Activated T-cell treated with anti-CD3 and anti-CD28 coated beads, Interleukin-2, amount 50 U/mL, for 72 hours (primary cell): ENCODE results near the gene CALCA. TPM values are rescaled to one million over a fixed set of nuclear protein-coding genes. Genes with fewer than 3 reads are reported as not detected.
"Not testable (repeated sequence)": the region's sequence is repeated elsewhere in the genome, so short reads cannot be mapped to it uniquely, and the experiment has no call there.

Experiments used
- ATAC-seq, 2 donors: fragments of 150-1000 bp; cut with Tn5 transposase; replicated peaks in 1 of 2; 2 replicates each; pipeline ENCODE4 v1.10.0; 2021; ENCODE audit warnings: moderate library complexity in 2 of 2, mild to moderate bottlenecking in 1 of 2
- DNase-seq, 2 donors: peaks; one replicate each; pipeline ENCODE4 v3.0.0; 2021 to 2022; ENCODE audit warnings: mixed read lengths in 1 of 2
- H3K27ac Mint-ChIP-seq: one replicate; pipeline ENCODE4 v1.8.0; 2022; ENCODE audit warnings: mild to moderate bottlenecking, moderate library complexity, mixed read lengths
- H3K27me3 Mint-ChIP-seq: one replicate; pipeline ENCODE4 v1.8.0; 2022; ENCODE audit warnings: low read depth, mixed read lengths
- H3K36me3 Mint-ChIP-seq, 2 donors: one replicate each; pipeline ENCODE4 v1.8.0; 2022; ENCODE audit warnings: mixed read lengths in 2 of 2, mild to moderate bottlenecking in 1 of 2; ENCODE audit not compliant: insufficient read depth in 2 of 2
- H3K4me1 Mint-ChIP-seq: one replicate; pipeline ENCODE4 v1.8.0; 2022; ENCODE audit warnings: low read depth, mixed read lengths
- H3K4me3 Mint-ChIP-seq, 2 donors: one replicate each; pipeline ENCODE4 v1.8.0; 2022; ENCODE audit warnings: mild to moderate bottlenecking in 2 of 2, mixed read lengths in 2 of 2, moderate library complexity in 2 of 2
- H3K9me3 Mint-ChIP-seq, 2 donors: one replicate each; pipeline ENCODE4 v1.8.0; 2022; ENCODE audit warnings: mixed read lengths in 2 of 2
- total RNA-seq, 2 donors: library from RNA; stranded (reverse); gene quantifications; one replicate each; pipeline ENCODE4 v1.2.3, GENCODE V29; 2022

Gene CALCA
- not detected for total RNA-seq

DNA sequence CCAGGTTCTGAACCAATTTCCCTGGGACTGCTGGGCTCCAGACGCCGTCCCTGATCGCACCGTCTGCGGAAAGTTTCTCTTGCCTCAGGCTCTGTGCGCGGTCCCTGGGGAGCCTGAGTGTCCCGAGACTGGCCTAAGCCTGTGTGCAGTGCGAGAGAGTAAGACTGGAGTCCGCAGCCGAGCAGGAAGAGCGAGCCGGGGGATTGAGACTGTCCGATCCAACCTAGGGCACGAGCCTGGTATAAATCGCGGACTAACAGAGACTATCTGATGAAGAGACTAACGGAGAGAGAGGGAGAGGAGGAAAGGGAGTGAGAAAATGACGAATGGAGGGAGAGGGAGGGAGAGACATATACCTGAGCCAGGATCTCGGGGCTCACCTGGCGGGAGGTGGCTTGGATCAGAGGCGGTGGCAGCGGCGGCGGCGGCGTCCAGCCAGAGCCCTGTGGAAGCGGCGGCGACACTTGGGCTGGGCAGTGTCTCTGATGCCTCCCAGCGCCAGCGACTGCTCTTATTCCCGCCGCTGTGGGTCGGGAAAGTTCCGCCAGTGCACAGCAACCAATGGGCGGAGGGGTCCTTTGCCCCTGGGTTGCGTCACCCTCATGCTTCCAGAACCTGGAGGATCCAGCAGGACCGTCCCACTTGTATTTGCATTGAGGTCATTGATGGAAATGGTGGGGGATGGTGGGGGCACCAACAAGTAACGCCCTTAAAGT, at the start of gene CALCA:
Gene CALCA (minus strand): TSS at position 487 of the 716 bp plus-strand sequence. CDS start 1,159 bp downstream, outside the sequence.
- DNase-seq: no peak

DNA sequence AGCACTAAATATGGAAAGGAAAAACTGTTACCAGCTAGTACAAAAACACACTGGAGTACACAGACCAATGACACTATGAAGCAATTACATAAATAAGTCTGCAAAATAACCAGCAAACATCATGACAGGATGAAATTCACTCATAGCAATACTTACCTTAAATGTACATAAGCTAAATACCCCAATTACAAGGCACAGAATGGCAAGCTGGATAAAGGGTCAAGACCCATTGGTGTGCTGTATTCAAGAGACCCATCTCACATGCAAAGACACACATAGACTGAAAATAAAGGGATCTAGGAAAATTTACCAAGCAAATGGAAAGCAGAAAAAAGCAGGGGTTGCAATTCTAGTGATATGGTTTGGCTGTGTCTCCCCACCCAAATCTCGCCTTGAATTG, 44.0 kb upstream of the CALCA start:
- H3K4me3 Mint-ChIP-seq: no peak overlapping the region
- H3K27ac Mint-ChIP-seq: no peak overlapping the region
- ATAC-seq: no peak
- peaks cover 12 to 15% of the 10 kb centered on the region in 2 donors for H3K9me3 Mint-ChIP-seq
- peaks cover 35% of the 10 kb centered on the region for H3K27me3 Mint-ChIP-seq
- H3K36me3 Mint-ChIP-seq: peaks cover 10 to 16% of the 10 kb centered on the region in 2 donors
- DNase-seq: no peak
- no peaks in the 10 kb centered on the region for H3K4me1 Mint-ChIP-seq

More for the DNA sequence above, at the start of gene CALCA:
- H3K4me1 Mint-ChIP-seq: peaks cover 34% of the 10 kb centered on the region
- H3K9me3 Mint-ChIP-seq: no peaks in the 10 kb centered on the region
- no peaks in the 10 kb centered on the region for H3K36me3 Mint-ChIP-seq
- no peak within 1 kb of the TSS for H3K27ac Mint-ChIP-seq
- peak within 1 kb of the TSS; percentile 77 to 83 for H3K4me3 Mint-ChIP-seq
- H3K27me3 Mint-ChIP-seq: peaks cover 88% of the 10 kb centered on the region
- ATAC-seq: no peak

- H3K9me3 Mint-ChIP-seq: peaks cover 7 to 8% of the 10 kb centered on the region in 2 donors
- H3K4me3 Mint-ChIP-seq: no peak overlapping the region
- H3K4me1 Mint-ChIP-seq: no peaks in the 10 kb centered on the region
Observed at GRCh38 chr11:15011776-15012345, 39.7 kb upstream of the CALCA start.

DNA sequence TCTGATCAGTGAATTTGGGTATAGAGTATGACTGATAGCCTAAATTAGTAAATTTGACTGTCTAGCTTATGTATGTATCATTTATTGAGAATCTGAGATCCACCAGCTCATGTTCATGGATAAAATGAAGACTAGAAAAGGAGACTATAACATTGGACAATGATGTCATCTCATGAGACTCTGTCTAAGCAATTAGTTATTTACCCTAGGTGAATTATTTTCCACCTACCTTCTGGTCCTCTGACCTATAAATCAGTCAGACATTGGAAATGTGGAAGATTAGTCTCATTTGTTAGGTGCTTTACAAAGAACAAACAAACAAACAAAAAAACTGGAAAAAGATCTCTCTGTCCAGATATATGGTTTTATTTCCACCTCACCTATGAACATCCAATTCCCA, 38.7 kb upstream of the CALCA start:
- Mint-ChIP-seq H3K36me3 (peaks cover 4% of the 10 kb centered on the region in 2 donors), H3K9me3 (peaks cover 5% of the 10 kb centered on the region in 2 donors), H3K27me3 (peaks cover 43% of the 10 kb centered on the region), H3K27ac (no peak overlapping the region), H3K4me3 (no peak overlapping the region), H3K4me1 (no peaks in the 10 kb centered on the region)
- ATAC-seq (no peak), DNase-seq (no peak)

More at GRCh38 chr11:15011776-15012345, 39.7 kb upstream of the CALCA start:
- DNase-seq: no peak
- no peak for ATAC-seq
- H3K36me3 Mint-ChIP-seq: peaks cover 8 to 10% of the 10 kb centered on the region in 2 donors
- H3K27ac Mint-ChIP-seq: no peak overlapping the region
- H3K27me3 Mint-ChIP-seq: peaks cover 43% of the 10 kb centered on the region

DNA sequence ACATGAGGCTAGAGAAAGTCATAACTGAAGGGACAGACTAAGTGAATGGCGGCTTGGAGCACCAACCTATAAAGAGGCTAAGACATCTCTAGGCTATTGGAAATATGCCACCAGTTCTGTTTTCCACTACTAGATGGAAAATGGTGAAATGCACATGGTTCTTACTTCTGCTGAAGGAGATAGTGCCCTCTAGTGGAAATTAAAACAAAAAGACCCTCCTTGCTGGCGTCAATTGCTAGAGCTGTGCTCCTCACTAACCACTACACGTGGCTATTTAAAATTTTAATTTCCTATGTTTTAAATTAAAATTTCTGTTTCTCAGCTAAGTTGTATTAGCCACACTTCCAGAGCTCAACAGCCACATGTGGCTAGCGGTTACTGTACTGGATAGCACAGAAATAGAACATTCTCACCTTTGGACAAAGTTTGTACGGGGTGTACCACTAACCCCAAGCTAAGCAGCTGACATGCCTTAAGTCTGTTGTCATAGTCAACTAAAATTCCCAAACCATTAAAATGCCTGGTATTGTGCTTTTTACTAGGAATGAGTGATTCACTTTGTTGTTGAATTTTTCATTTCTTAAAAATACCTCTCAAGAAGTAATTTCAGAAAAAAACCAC, 34.1 kb upstream of the CALCA start:
- Mint-ChIP-seq H3K4me1 (no peaks in the 10 kb centered on the region), H3K4me3 (no peak overlapping the region), H3K27ac (no peak overlapping the region), H3K36me3 (no peaks in the 10 kb centered on the region), H3K9me3 (no peaks in the 10 kb centered on the region), H3K27me3 (peaks cover 43% of the 10 kb centered on the region)
- ATAC-seq (peak; percentile 59 to 65), DNase-seq (peak in 1 of 2 donors; percentile 8)

DNA sequence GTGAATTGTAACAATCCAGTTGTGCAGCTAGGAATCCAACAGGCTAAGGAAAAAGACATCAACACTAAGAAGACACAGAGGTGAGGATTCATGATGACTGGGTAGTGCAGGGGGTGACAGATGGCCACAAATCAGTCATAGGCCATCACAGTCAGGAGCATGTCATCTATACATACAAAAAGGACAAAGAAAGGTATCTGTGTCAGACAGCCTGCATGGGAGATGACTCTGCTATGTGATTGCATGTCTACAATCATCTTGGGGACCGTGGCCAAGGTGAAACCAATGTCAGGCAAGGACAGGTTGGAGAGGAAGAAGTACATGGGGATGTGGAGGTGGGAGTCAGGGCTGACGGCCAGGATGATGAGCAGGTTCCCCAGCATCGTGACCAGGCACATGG, 16.0 kb upstream of the CALCA start:
- not testable (repeated sequence) for H3K4me3 Mint-ChIP-seq, H3K27ac Mint-ChIP-seq, H3K4me1 Mint-ChIP-seq, H3K36me3 Mint-ChIP-seq, DNase-seq, H3K9me3 Mint-ChIP-seq
- peaks cover 11% of the 10 kb centered on the region for H3K27me3 Mint-ChIP-seq
- peak in 1 of 2 donors; percentile 60 for ATAC-seq

GRCh38 chr11:14981507-14981906, 9.4 kb upstream of the CALCA start:
- peaks cover 0 to 1% of the 10 kb centered on the region in 2 donors for H3K9me3 Mint-ChIP-seq
- H3K27ac Mint-ChIP-seq: no peak overlapping the region
- peaks cover 45% of the 10 kb centered on the region for H3K27me3 Mint-ChIP-seq
- H3K4me3 Mint-ChIP-seq: no peak overlapping the region
- ATAC-seq (no peak), DNase-seq (no peak)
- H3K36me3 Mint-ChIP-seq: no peaks in the 10 kb centered on the region
- no peaks in the 10 kb centered on the region for H3K4me1 Mint-ChIP-seq

GRCh38 chr11:14980854-14981253, 8.7 kb upstream of the CALCA start:
- Mint-ChIP-seq H3K9me3 (peaks cover 0 to 1% of the 10 kb centered on the region in 2 donors), H3K27me3 (peaks cover 51% of the 10 kb centered on the region), H3K4me1 (no peaks in the 10 kb centered on the region), H3K4me3 (no peak overlapping the region), H3K36me3 (no peaks in the 10 kb centered on the region), H3K27ac (no peak overlapping the region)
- no peak for ATAC-seq
- DNase-seq: no peak

DNA sequence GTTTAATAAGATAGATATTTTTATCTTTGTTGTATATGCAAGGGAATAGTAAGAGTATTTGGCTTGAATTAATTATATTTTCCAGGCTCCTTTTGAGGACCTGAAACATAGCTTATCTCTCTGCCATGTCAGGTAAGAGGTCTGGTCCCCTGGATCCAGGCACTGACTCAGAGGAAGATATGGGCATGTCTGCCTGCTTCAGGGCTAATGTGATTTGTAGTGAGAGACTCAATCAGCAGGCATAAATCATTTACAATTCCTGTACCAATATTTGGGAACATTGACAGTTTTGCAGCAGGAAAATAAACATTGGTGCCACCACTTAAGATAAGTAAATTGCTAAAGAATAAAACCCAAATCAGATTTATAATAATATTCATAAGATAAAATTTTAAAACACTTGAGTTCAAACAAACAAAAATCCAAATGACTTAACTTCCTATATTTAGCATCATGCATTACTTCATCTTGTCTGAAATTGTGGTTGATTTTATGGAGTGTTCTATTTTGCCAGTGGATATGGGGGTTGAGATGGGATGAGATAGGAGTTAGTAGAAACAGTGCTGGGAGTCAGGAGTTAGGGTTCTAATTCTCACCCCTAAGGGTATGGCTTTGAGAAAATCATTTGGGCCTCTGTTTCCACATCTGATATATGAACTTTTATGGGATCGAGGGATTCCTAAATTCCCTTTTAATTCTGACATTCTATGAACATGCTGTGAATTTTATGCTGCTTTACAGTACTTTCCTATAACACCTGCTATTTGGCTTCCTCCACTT, 5.1 kb upstream of the CALCA start:
- ATAC-seq (no peak), DNase-seq (no peak)
- no peak overlapping the region for H3K4me3 Mint-ChIP-seq
- peaks cover 66% of the 10 kb centered on the region for H3K27me3 Mint-ChIP-seq
- no peak overlapping the region for H3K27ac Mint-ChIP-seq
- no peaks in the 10 kb centered on the region for H3K9me3 Mint-ChIP-seq
- peaks cover 27% of the 10 kb centered on the region for H3K4me1 Mint-ChIP-seq
- no peaks in the 10 kb centered on the region for H3K36me3 Mint-ChIP-seq

- no peaks in the 10 kb centered on the region for H3K36me3 Mint-ChIP-seq
- H3K9me3 Mint-ChIP-seq: no peaks in the 10 kb centered on the region
- DNase-seq: no peak
- no peak overlapping the region for H3K27ac Mint-ChIP-seq
- H3K4me3 Mint-ChIP-seq: peak overlapping the region; percentile 77 to 83
- peaks cover 34% of the 10 kb centered on the region for H3K4me1 Mint-ChIP-seq
- ATAC-seq: no peak
- H3K27me3 Mint-ChIP-seq: peaks cover 70% of the 10 kb centered on the region
Observed at GRCh38 chr11:14975252-14975587, 3.1 kb upstream of the CALCA start.

DNA sequence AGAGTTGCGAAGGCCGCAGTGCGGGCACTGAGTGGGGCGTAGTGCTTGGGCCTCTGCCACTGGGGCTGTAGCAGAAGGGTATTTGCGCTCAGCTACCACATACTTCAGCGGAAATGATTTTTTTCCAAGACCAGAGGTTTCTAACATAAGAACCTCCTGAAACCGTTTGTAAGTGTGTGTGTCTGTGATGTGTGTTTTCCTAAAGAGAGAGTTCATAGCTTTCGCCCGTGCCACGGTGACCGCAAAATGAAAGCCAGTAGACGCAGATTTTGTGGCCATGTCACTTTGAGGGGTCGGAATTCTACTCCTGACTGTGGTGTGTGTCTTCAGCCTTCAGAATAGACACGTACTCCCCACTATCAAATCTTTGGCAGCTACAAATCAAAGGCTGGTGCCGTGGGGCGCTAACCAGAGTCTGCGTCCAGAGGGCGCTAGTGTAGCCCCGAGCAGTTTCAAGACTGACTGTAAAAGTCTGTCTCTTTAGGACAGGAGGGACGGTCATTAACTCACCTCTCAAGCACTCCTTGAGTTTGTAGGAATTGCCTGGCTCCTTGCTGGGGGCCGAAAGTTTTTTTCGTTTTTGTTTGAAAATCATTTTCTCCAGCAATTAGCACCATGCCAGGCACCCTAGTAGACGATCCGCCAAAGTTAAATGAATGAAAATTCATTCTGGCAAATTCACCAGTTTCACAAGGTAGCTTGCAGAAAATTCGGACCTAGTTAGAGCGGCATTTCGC, 2.5 kb upstream of the CALCA start:
- peak overlapping the region; percentile 77 to 83 for H3K4me3 Mint-ChIP-seq
- no peaks in the 10 kb centered on the region for H3K9me3 Mint-ChIP-seq
- peaks cover 74% of the 10 kb centered on the region for H3K27me3 Mint-ChIP-seq
- no peak overlapping the region for H3K27ac Mint-ChIP-seq
- peaks cover 34% of the 10 kb centered on the region for H3K4me1 Mint-ChIP-seq
- peak; percentile 67 to 76 for ATAC-seq
- peak; percentile 72 to 75 for DNase-seq
- no peaks in the 10 kb centered on the region for H3K36me3 Mint-ChIP-seq

DNA sequence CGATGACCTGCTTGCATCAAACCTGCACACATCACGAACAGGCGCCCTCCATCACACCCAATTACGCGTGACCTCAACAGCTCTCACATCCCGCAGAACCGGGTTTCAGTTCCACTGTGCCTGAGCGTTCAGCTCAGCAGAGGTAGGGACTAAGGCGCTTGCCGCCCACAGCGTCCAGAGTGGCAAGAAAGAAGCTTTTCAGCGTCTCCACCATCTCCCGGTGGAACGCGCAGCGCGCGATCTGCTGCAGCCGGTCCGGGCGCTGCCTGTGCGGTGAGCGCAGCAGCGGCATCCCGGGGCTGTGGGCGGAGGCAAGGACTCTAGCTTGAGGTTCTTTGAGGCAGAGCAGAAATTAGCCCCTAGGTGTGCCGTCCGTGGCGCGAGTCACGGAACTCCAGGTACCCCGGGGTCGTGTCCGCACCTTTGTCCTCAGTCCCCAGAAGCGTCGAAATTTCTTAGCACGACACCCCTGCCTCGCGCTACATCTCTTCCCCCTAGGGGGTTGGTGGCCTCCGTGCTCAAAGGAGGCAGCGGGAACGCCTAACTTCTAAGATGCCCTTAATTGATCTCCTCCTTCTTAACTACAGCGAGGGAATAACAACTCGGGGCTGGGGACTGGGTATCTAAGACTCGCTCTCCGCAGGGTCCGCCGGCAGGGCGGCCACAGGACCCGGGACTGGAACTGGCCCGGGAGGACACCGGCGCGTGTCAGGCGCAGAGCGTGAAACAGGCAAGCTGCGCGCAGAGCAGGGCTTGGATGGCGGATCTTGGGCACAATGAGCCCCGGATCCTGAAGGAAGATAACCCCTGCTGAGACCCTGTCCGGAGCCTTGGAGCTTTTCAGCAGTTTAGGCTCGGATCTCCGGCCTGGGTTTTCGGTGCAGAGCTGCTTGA, 1.7 kb upstream of the CALCA start:
- peak; percentile 62 to 66 for ATAC-seq
- H3K4me3 Mint-ChIP-seq: peak overlapping the region; percentile 77 to 83
- no peaks in the 10 kb centered on the region for H3K36me3 Mint-ChIP-seq
- peak; percentile 52 to 53 for DNase-seq
- H3K4me1 Mint-ChIP-seq: peaks cover 34% of the 10 kb centered on the region
- no peak overlapping the region for H3K27ac Mint-ChIP-seq
- H3K9me3 Mint-ChIP-seq: no peaks in the 10 kb centered on the region
- H3K27me3 Mint-ChIP-seq: peaks cover 82% of the 10 kb centered on the region
